OCI-LY7 (cell line): Measurements from ENCODE around the gene TFPT.

Experiments used
- EZH2phosphoT487 ChIP-seq: fragments of 200-600 bp; sonication (generic); IDR thresholded peaks from 2 replicates; pipeline ENCODE4 v1.6.1; 2018; ENCODE audit warnings: low read depth, borderline replicate concordance, mild to moderate bottlenecking, mixed run types, antibody characterized with exemption, low read length, moderate library complexity, mixed read lengths
- TF ChIP-seq, protein P1 (sequence below): fragments of 200-600 bp; sonication (generic); conservative IDR thresholded peaks from 2 replicates; pipeline ENCODE4 v1.5.1; 2014; ENCODE audit warnings: mild to moderate bottlenecking, antibody characterized with exemption, low read length, moderate library complexity, mixed read lengths

GRCh38 chr19:54133312-54133956 is 18.0 kb upstream of the TFPT start:
- TF ChIP-seq, protein P1, sequence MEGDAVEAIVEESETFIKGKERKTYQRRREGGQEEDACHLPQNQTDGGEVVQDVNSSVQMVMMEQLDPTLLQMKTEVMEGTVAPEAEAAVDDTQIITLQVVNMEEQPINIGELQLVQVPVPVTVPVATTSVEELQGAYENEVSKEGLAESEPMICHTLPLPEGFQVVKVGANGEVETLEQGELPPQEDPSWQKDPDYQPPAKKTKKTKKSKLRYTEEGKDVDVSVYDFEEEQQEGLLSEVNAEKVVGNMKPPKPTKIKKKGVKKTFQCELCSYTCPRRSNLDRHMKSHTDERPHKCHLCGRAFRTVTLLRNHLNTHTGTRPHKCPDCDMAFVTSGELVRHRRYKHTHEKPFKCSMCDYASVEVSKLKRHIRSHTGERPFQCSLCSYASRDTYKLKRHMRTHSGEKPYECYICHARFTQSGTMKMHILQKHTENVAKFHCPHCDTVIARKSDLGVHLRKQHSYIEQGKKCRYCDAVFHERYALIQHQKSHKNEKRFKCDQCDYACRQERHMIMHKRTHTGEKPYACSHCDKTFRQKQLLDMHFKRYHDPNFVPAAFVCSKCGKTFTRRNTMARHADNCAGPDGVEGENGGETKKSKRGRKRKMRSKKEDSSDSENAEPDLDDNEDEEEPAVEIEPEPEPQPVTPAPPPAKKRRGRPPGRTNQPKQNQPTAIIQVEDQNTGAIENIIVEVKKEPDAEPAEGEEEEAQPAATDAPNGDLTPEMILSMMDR = no peak
- TF ChIP-seq EZH2phosphoT487 = no peak
